Measurements from ENCODE around the gene ZNF865.

The ZNF865 gene

GRCh38 chr19:55663846-55664536 is 58.5 kb downstream of the ZNF865 start:
- no peak for DNase-seq

- DNase-seq = no peak
Measured at GRCh38 chr19:55666343-55667005, 61.0 kb downstream of the ZNF865 start.
